ENCODE measurements around the gene CCDC120. TPM values are rescaled to one million over a fixed set of nuclear protein-coding genes. Genes with fewer than 3 reads are reported as not detected.

CCDC120 gene
- 10 to 100 TPM in 3 of 4 donors, 1 to 10 TPM in 1; 7.9 to 20.0 (median 13.0) TPM for polyA plus RNA-seq (ENCODE audit: insufficient read length in 4 of 4)

- DNase-seq (ENCODE audit: low read depth in 4 of 4, low spot score in 2 of 4): no peak
These were observed at the start of gene CCDC120 for GRCh38 chrX:49058794-49059193. Gene CCDC120 (plus strand): TSS chrX:49058999. CDS start chrX:49062042, 3,043 bp downstream.

GRCh38 chrX:49019050-49019449, 39.7 kb upstream of the CCDC120 start:
- DNase-seq (ENCODE audit: low read depth in 4 of 4, low spot score in 2 of 4): no peak

- DNase-seq (ENCODE audit: low read depth in 4 of 4, low spot score in 2 of 4): no peak
These were observed 39.1 kb upstream of the CCDC120 start for GRCh38 chrX:49019599-49020249.

GRCh38 chrX:49029876-49030275, 28.9 kb upstream of the CCDC120 start:
- no peak for DNase-seq (ENCODE audit: low read depth in 4 of 4, low spot score in 2 of 4)

GRCh38 chrX:49030283-49030682, 28.5 kb upstream of the CCDC120 start:
- no peak for DNase-seq (ENCODE audit: low read depth in 4 of 4, low spot score in 2 of 4)

- DNase-seq (ENCODE audit: low read depth in 4 of 4, low spot score in 2 of 4): no peak
These were observed 20.8 kb upstream of the CCDC120 start for GRCh38 chrX:49037883-49038475.

GRCh38 chrX:49039598-49040375, 19.0 kb upstream of the CCDC120 start:
- DNase-seq (ENCODE audit: low read depth in 4 of 4, low spot score in 2 of 4): peak in 1 of 4 donors; percentile 60

- DNase-seq (ENCODE audit: low read depth in 4 of 4, low spot score in 2 of 4): no peak
These were observed 18.3 kb upstream of the CCDC120 start for GRCh38 chrX:49040376-49040955.

GRCh38 chrX:49041744-49042580, 16.8 kb upstream of the CCDC120 start:
- DNase-seq (ENCODE audit: low read depth in 4 of 4, low spot score in 2 of 4): no peak

GRCh38 chrX:49042581-49043219, 16.1 kb upstream of the CCDC120 start:
- DNase-seq (ENCODE audit: low read depth in 4 of 4, low spot score in 2 of 4): no peak

GRCh38 chrX:49043220-49043986, 15.4 kb upstream of the CCDC120 start, which contains the start of gene TFE3:
Gene TFE3 (minus strand): TSS chrX:49043357. CDS start chrX:49043226, 131 bp downstream.
- DNase-seq (ENCODE audit: low read depth in 4 of 4, low spot score in 2 of 4): peak; percentile 82 to 96 (median 93)

GRCh38 chrX:49043987-49044281, 14.9 kb upstream of the CCDC120 start:
- no peak for DNase-seq (ENCODE audit: low read depth in 4 of 4, low spot score in 2 of 4)

GRCh38 chrX:49053223-49054072, 5.4 kb upstream of the CCDC120 start:
- peak in 2 of 4 donors; percentile 55 to 67 for DNase-seq (ENCODE audit: low read depth in 4 of 4, low spot score in 2 of 4)

GRCh38 chrX:49054073-49054762, 4.6 kb upstream of the CCDC120 start:
- DNase-seq (ENCODE audit: low read depth in 4 of 4, low spot score in 2 of 4): no peak

GRCh38 chrX:49059201-49059600, 402 bp downstream of the CCDC120 start:
- DNase-seq (ENCODE audit: low read depth in 4 of 4, low spot score in 2 of 4): no peak

GRCh38 chrX:49059681-49060085, 884 bp downstream of the CCDC120 start:
- DNase-seq (ENCODE audit: low read depth in 4 of 4, low spot score in 2 of 4): no peak

GRCh38 chrX:49060914-49061313, 2.1 kb downstream of the CCDC120 start:
- DNase-seq (ENCODE audit: low read depth in 4 of 4, low spot score in 2 of 4): no peak

- no peak for DNase-seq (ENCODE audit: low read depth in 4 of 4, low spot score in 2 of 4)
These were observed 2.7 kb downstream of the CCDC120 start for GRCh38 chrX:49061490-49061889.

Measured in left renal cortex interstitium (tissue), 4 donors.